ENCODE measurements around the gene CEBPA.

CEBPA gene

DNA sequence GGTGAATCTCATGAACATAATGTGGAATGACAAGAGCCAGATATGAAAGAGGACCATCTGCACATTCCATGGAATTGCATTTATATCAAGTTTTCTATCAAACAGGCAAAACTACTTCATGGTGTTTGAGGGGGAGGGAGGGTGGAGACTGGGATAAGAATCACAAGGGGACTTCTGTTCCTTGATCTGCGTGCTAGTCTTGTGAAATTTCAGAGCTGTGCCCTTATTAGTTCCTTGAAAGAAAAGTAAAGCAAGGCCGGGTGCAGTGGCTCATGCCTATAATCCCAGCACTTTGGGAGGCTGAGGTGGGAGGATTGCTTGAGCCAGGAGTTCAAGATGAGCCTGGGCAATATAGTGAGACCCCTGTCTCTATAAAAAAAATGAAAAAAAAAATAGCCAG is 41.0 kb upstream of the CEBPA start:
- Histone ChIP-seq H3K4me1 (ENCODE audit: control insufficient read depth in 2 of 2, insufficient read depth in 2 of 2, low read length in 2 of 2) (no peaks in the 10 kb centered on the region), H3K9me3 (ENCODE audit: control insufficient read depth in 2 of 2, low read length in 2 of 2) (no peaks in the 10 kb centered on the region), H3K9ac (ENCODE audit: low read depth in 1 of 2, low read length in 2 of 2) (no peak overlapping the region), H3K27ac (ENCODE audit: low read depth in 2 of 2, low read length in 2 of 2) (no peak overlapping the region), H3K36me3 (ENCODE audit: control insufficient read depth in 2 of 2, insufficient read depth in 2 of 2, low read length in 2 of 2) (no peaks in the 10 kb centered on the region), H3K27me3 (ENCODE audit: control insufficient read depth in 2 of 2, insufficient read depth in 2 of 2, low read length in 2 of 2) (no peaks in the 10 kb centered on the region), H3K4me3 (ENCODE audit: low read length in 2 of 2) (no peak overlapping the region)

DNA sequence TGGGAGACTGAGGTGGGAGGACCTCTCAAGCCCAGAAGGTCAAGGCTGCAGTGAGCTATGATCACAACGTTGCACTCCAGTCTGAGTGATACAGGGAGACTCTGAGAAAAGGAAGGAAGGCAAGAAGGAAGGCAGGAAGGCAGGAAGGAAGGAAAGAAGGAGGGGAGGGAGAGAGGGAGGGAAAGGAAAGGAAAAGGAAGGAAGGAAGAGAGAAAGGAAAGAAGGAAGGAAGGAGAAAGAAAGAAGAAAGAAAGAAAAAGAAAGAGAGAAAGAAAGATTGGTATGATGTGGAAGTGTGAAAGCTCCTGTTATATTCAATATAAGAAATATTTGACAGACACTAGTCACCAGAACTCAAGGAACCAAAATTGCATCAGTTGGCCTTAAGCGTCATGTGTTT is 38.7 kb upstream of the CEBPA start:
- H3K27ac ChIP-seq (ENCODE audit: low read depth in 2 of 2, low read length in 2 of 2), result no peak overlapping the region
- H3K9ac ChIP-seq (ENCODE audit: low read depth in 1 of 2, low read length in 2 of 2), result no peak overlapping the region
- no peaks in the 10 kb centered on the region for H3K36me3 ChIP-seq (ENCODE audit: control insufficient read depth in 2 of 2, insufficient read depth in 2 of 2, low read length in 2 of 2)
- H3K4me1 ChIP-seq (ENCODE audit: control insufficient read depth in 2 of 2, insufficient read depth in 2 of 2, low read length in 2 of 2), result no peaks in the 10 kb centered on the region
- H3K9me3 ChIP-seq (ENCODE audit: control insufficient read depth in 2 of 2, low read length in 2 of 2), result no peaks in the 10 kb centered on the region
- no peaks in the 10 kb centered on the region for H3K27me3 ChIP-seq (ENCODE audit: control insufficient read depth in 2 of 2, insufficient read depth in 2 of 2, low read length in 2 of 2)
- no peak overlapping the region for H3K4me3 ChIP-seq (ENCODE audit: low read length in 2 of 2)

DNA sequence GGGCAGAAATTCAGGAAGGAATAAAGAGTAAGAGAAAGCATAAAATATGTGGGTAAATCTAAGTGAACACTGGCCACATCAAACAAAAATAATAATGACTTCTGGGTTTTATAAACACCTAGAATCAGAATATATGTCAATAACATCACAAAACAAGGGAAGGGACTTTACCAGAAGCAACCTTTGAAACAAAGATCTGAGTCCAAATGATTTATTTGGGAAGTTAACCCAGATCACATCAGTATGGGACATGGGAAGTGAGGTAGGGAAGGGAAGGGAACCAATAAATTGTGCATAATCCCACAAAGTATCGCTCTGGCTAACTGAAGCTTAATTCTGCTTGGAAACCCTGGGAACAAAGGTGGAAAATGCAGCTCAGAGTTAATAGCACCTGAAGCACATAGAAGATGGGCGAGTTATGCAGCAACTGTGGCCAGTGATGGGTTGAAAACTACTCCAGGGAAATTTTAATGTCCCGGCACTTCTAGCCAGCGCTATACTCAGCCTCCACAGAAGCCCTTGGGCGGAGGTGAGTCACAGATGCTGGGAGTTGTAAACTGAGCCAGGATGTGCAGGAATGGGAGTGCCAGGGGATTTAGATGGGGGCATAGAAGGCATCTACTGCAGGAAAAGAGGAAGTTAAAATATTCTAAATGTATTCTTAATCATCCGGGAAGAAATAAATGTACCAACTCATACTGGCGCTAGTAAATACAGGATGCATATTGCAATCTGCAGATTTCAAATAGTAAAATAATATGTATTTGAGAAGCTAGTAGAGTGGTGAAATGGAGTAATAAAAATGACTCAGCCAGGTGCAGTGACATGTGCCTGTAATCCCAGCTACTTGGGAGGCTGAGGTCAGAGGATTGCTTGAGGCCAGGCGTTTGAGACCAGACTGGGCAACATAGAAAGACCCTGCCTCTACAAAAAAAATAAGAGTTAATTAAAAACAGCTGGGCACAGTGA is 37.0 kb upstream of the CEBPA start:
- Histone ChIP-seq H3K4me3 (ENCODE audit: low read length in 2 of 2) (no peak overlapping the region), H3K27ac (ENCODE audit: low read depth in 2 of 2, low read length in 2 of 2) (no peak overlapping the region)

DNA sequence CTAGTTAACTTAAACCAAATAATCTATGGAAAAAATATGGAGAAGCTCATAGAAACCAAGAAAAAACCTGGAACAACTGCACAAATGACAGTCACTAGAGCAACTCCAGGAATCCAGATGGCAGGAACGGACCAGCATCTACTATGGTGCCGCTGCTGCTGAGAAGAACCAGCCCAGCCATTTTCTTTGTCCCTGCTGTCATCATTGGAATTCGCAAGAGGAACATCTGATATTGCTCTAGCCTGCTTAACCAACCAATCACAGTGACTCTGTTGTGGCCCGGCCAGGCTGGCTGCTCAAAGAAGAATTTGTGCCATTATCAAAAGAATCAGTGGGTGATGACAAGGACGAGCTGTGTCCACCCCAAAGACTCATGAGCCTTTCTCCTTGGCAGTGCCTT is 33.1 kb upstream of the CEBPA start:
- Histone ChIP-seq H3K9me3 (ENCODE audit: control insufficient read depth in 2 of 2, low read length in 2 of 2) (no peaks in the 10 kb centered on the region), H3K27me3 (ENCODE audit: control insufficient read depth in 2 of 2, insufficient read depth in 2 of 2, low read length in 2 of 2) (no peaks in the 10 kb centered on the region), H3K9ac (ENCODE audit: low read depth in 1 of 2, low read length in 2 of 2) (no peak overlapping the region), H3K27ac (ENCODE audit: low read depth in 2 of 2, low read length in 2 of 2) (no peak overlapping the region), H3K4me3 (ENCODE audit: low read length in 2 of 2) (no peak overlapping the region), H3K36me3 (ENCODE audit: control insufficient read depth in 2 of 2, insufficient read depth in 2 of 2, low read length in 2 of 2) (no peaks in the 10 kb centered on the region), H3K4me1 (ENCODE audit: control insufficient read depth in 2 of 2, insufficient read depth in 2 of 2, low read length in 2 of 2) (no peaks in the 10 kb centered on the region)

More for the DNA sequence above, 37.0 kb upstream of the CEBPA start:
- no peaks in the 10 kb centered on the region for H3K4me1 ChIP-seq (ENCODE audit: control insufficient read depth in 2 of 2, insufficient read depth in 2 of 2, low read length in 2 of 2)
- no peaks in the 10 kb centered on the region for H3K9me3 ChIP-seq (ENCODE audit: control insufficient read depth in 2 of 2, low read length in 2 of 2)
- H3K27me3 ChIP-seq (ENCODE audit: control insufficient read depth in 2 of 2, insufficient read depth in 2 of 2, low read length in 2 of 2), result no peaks in the 10 kb centered on the region
- H3K36me3 ChIP-seq (ENCODE audit: control insufficient read depth in 2 of 2, insufficient read depth in 2 of 2, low read length in 2 of 2), result no peaks in the 10 kb centered on the region
- no peak overlapping the region for H3K9ac ChIP-seq (ENCODE audit: low read depth in 1 of 2, low read length in 2 of 2)

DNA sequence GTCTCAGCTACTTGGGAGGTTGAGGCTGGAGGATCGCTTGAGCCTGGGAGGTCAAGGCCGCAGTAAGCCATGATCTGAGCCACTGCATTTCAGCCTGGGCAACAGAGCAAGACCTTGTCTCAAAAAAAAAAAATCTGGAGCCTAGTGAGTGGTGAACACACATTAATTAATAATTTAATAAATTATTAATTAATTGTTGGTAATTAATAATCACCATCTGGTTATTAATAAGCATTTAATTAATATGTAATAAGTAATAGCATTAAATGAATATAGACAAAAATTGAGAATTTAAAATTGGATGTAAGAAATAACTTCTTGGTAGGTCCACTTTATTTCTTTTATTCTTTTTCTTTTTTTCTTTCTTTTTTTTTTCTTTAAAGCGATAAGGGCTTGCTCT is 31.9 kb upstream of the CEBPA start:
- Histone ChIP-seq H3K27ac (ENCODE audit: low read depth in 2 of 2, low read length in 2 of 2) (no peak overlapping the region), H3K9ac (ENCODE audit: low read depth in 1 of 2, low read length in 2 of 2) (no peak overlapping the region), H3K4me1 (ENCODE audit: control insufficient read depth in 2 of 2, insufficient read depth in 2 of 2, low read length in 2 of 2) (no peaks in the 10 kb centered on the region), H3K27me3 (ENCODE audit: control insufficient read depth in 2 of 2, insufficient read depth in 2 of 2, low read length in 2 of 2) (no peaks in the 10 kb centered on the region), H3K9me3 (ENCODE audit: control insufficient read depth in 2 of 2, low read length in 2 of 2) (no peaks in the 10 kb centered on the region), H3K4me3 (ENCODE audit: low read length in 2 of 2) (no peak overlapping the region), H3K36me3 (ENCODE audit: control insufficient read depth in 2 of 2, insufficient read depth in 2 of 2, low read length in 2 of 2) (no peaks in the 10 kb centered on the region)

DNA sequence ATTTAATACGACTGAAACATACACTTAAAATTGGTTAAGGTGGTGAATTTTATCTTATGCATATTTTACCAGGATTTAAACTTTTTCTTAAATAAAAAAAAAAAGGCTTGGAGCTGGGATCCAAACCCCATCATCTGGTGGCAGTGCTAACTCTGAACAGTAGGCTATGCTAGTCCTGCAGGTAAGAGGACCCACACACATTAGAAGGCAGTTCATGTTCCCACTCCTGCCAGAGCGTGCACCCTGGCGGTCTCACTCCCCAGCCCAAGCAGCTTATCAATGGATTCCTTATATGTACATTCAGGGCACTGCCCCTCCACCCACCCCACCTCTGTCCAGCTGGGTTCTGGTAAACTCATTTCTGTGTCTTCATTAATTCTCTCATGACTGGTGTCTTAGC is 31.3 kb upstream of the CEBPA start:
- H3K4me3 ChIP-seq (ENCODE audit: low read length in 2 of 2), result no peak overlapping the region
- no peaks in the 10 kb centered on the region for H3K36me3 ChIP-seq (ENCODE audit: control insufficient read depth in 2 of 2, insufficient read depth in 2 of 2, low read length in 2 of 2)

DNA sequence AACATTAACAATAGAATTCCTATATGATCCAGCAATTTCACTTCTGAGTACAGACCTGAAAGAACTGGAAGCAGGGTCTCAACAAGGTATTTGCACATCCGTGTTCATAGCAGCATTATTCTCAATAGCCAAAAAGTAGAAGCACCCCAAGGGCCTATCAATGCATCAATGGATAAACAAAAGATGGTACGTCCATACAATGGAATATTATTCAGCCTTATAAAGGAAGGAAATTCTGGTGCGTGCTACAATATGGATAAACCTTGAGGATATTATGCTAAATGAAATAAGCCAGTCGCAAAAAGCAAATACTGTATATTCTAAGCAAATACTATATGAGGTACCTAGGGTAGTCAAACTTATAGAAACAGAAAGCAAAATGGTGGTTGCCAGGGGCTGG is 30.8 kb upstream of the CEBPA start:
- H3K9me3 ChIP-seq (ENCODE audit: control insufficient read depth in 2 of 2, low read length in 2 of 2), result no peaks in the 10 kb centered on the region
- H3K4me1 ChIP-seq (ENCODE audit: control insufficient read depth in 2 of 2, insufficient read depth in 2 of 2, low read length in 2 of 2), result no peaks in the 10 kb centered on the region
- no peak overlapping the region for H3K4me3 ChIP-seq (ENCODE audit: low read length in 2 of 2)
- no peaks in the 10 kb centered on the region for H3K36me3 ChIP-seq (ENCODE audit: control insufficient read depth in 2 of 2, insufficient read depth in 2 of 2, low read length in 2 of 2)
- H3K9ac ChIP-seq (ENCODE audit: low read depth in 1 of 2, low read length in 2 of 2), result no peak overlapping the region
- H3K27me3 ChIP-seq (ENCODE audit: control insufficient read depth in 2 of 2, insufficient read depth in 2 of 2, low read length in 2 of 2), result no peaks in the 10 kb centered on the region
- no peak overlapping the region for H3K27ac ChIP-seq (ENCODE audit: low read depth in 2 of 2, low read length in 2 of 2)

More for the DNA sequence above, 31.3 kb upstream of the CEBPA start:
- Histone ChIP-seq H3K9me3 (ENCODE audit: control insufficient read depth in 2 of 2, low read length in 2 of 2) (no peaks in the 10 kb centered on the region), H3K9ac (ENCODE audit: low read depth in 1 of 2, low read length in 2 of 2) (no peak overlapping the region), H3K27ac (ENCODE audit: low read depth in 2 of 2, low read length in 2 of 2) (no peak overlapping the region), H3K4me1 (ENCODE audit: control insufficient read depth in 2 of 2, insufficient read depth in 2 of 2, low read length in 2 of 2) (no peaks in the 10 kb centered on the region), H3K27me3 (ENCODE audit: control insufficient read depth in 2 of 2, insufficient read depth in 2 of 2, low read length in 2 of 2) (no peaks in the 10 kb centered on the region)

DNA sequence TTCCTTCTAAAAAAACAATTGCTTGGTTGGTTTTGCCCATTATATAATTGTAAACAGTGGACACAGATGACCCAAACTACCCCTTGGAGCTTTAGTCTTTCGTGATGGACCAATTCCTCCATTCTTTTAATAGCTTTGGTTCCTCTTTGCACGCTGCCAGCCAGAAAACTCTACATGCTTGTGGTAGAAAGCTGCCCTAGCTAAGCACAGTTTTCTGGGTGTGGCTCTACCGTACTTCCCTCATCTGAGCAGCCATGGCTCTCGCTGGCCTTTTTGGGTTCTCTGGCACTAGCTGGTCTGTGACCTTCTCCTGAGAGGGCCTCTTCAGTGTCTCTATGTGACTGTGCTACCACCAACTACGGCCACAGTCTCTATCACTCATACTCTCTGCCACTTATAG is 29.9 kb upstream of the CEBPA start:
- Histone ChIP-seq H3K4me3 (ENCODE audit: low read length in 2 of 2) (no peak overlapping the region), H3K9me3 (ENCODE audit: control insufficient read depth in 2 of 2, low read length in 2 of 2) (no peaks in the 10 kb centered on the region), H3K36me3 (ENCODE audit: control insufficient read depth in 2 of 2, insufficient read depth in 2 of 2, low read length in 2 of 2) (no peaks in the 10 kb centered on the region), H3K27ac (ENCODE audit: low read depth in 2 of 2, low read length in 2 of 2) (no peak overlapping the region), H3K9ac (ENCODE audit: low read depth in 1 of 2, low read length in 2 of 2) (no peak overlapping the region), H3K4me1 (ENCODE audit: control insufficient read depth in 2 of 2, insufficient read depth in 2 of 2, low read length in 2 of 2) (no peaks in the 10 kb centered on the region), H3K27me3 (ENCODE audit: control insufficient read depth in 2 of 2, insufficient read depth in 2 of 2, low read length in 2 of 2) (no peaks in the 10 kb centered on the region)

DNA sequence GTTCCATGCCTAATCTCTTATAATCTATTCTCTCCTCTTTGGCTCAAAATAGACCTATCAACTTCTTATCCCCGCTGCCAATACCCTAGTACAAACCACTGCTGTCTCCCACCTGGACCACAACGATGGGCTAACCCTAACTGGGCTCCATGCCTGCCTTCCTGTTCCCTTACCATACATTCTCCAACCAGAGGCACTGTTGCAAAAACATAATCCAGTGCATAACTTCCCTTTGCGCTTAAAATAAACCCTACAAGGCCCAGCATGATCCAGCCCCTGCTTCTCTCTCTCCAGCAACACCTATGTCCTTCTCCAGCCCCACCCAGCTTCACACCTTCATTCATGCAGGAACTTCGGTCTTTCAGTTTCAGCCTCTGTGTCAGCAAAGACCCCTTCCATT is 27.4 kb upstream of the CEBPA start:
- H3K9ac ChIP-seq (ENCODE audit: low read depth in 1 of 2, low read length in 2 of 2), result no peak overlapping the region
- no peak overlapping the region for H3K4me3 ChIP-seq (ENCODE audit: low read length in 2 of 2)
- H3K27ac ChIP-seq (ENCODE audit: low read depth in 2 of 2, low read length in 2 of 2), result no peak overlapping the region
- peaks cover 0 to 1% of the 10 kb centered on the region in 2 donors for H3K4me1 ChIP-seq (ENCODE audit: control insufficient read depth in 2 of 2, insufficient read depth in 2 of 2, low read length in 2 of 2)
- H3K27me3 ChIP-seq (ENCODE audit: control insufficient read depth in 2 of 2, insufficient read depth in 2 of 2, low read length in 2 of 2), result no peaks in the 10 kb centered on the region
- no peaks in the 10 kb centered on the region for H3K36me3 ChIP-seq (ENCODE audit: control insufficient read depth in 2 of 2, insufficient read depth in 2 of 2, low read length in 2 of 2)
- peaks cover 0 to 4% of the 10 kb centered on the region in 2 donors for H3K9me3 ChIP-seq (ENCODE audit: control insufficient read depth in 2 of 2, low read length in 2 of 2)

DNA sequence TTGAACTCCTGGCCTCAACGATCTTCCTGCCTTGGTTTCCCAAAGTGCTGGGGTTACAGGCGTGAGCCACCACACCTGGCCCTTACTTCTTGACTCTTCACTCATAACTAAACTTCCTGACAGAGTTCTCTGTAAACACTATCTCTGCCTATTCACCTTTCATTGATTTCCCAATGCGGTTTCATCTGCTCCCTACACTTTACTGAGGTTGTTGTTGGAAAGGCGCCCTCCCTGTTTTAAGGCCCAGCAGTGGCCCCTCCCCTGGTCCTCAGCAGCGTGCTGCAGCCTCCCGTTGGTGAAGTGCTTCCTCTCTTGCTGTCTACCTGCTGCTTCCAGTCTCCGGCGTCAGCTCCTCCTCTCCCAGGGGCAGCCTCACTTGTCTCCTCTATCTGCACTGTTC is 26.7 kb upstream of the CEBPA start:
- Histone ChIP-seq H3K27me3 (ENCODE audit: control insufficient read depth in 2 of 2, insufficient read depth in 2 of 2, low read length in 2 of 2) (no peaks in the 10 kb centered on the region), H3K27ac (ENCODE audit: low read depth in 2 of 2, low read length in 2 of 2) (no peak overlapping the region), H3K9me3 (ENCODE audit: control insufficient read depth in 2 of 2, low read length in 2 of 2) (peaks cover 0 to 4% of the 10 kb centered on the region in 2 donors), H3K36me3 (ENCODE audit: control insufficient read depth in 2 of 2, insufficient read depth in 2 of 2, low read length in 2 of 2) (no peaks in the 10 kb centered on the region), H3K4me1 (ENCODE audit: control insufficient read depth in 2 of 2, insufficient read depth in 2 of 2, low read length in 2 of 2) (peaks cover 0 to 5% of the 10 kb centered on the region in 2 donors), H3K4me3 (ENCODE audit: low read length in 2 of 2) (no peak overlapping the region), H3K9ac (ENCODE audit: low read depth in 1 of 2, low read length in 2 of 2) (no peak overlapping the region)
